B cell (primary cell): ENCODE results near the gene POU2F3. TPM values are rescaled to one million over a fixed set of nuclear protein-coding genes. Genes with fewer than 3 reads are reported as not detected.

Experiments used
- ATAC-seq: fragments of 200-7000 bp; cut with Tn5 transposase; one replicate; pipeline ENCODE4 v1.10.0; 2021; ENCODE audit warnings: low read depth, mild to moderate bottlenecking, moderate number of reproducible peaks, moderate library complexity
- CTCF ChIA-PET: fragments of 350-600 bp; sonication (Branson Sonifier 250); formaldehyde crosslinking; loops from one replicate; lab custom pipeline; 2021; ENCODE audit warnings: antibody characterized with exemption, inconsistent platforms; lab: Charles Lee
- POLR2A ChIA-PET: fragments of 350-600 bp; sonication (Branson Sonifier 250); formaldehyde crosslinking; loops from one replicate; lab custom pipeline; 2021; ENCODE audit warnings: antibody characterized with exemption; lab: Charles Lee
- DNase-seq: peaks from one replicate; pipeline ENCODE4 v3.0.0; 2013
- H2AFZ ChIP-seq: 2 replicates; pipeline ENCODE4 v1.6.1; 2012; ENCODE audit warnings: mild to moderate bottlenecking, low read depth, low read length; ENCODE audit not compliant: insufficient read depth, poor library complexity, severe bottlenecking
- H3K27ac ChIP-seq, 2 donors: 1 replicate in 1 of 2; 2 replicates in 1 of 2; pipeline ENCODE4 v1.5.1; 2012 to 2013; ENCODE audit warnings: low read length in 2 of 2, mild to moderate bottlenecking in 2 of 2, moderate library complexity in 1 of 2
- H3K27me3 ChIP-seq, 4 experiments: fragments of 200-600 bp in 1 of 4; sonication (generic) in 1 of 4; replicated peaks in 1 of 4; 1 replicate in 2 of 4; 2 replicates in 2 of 4; pipeline versions ENCODE4 v1.6.1 to v1.7.0; 2013 to 2016; ENCODE audit warnings: low read length in 3 of 4, mild to moderate bottlenecking in 2 of 4, mixed read lengths in 1 of 4, moderate library complexity in 1 of 4; ENCODE audit not compliant: insufficient read depth in 4 of 4, control insufficient read depth in 3 of 4; ENCODE audit errors: control extremely low read depth in 1 of 4
- H3K36me3 ChIP-seq, 2 experiments: replicated peaks in 1 of 2; 1 replicate in 1 of 2; 2 replicates in 1 of 2; pipeline versions ENCODE4 v1.6.1 to v1.7.1; 2013; ENCODE audit warnings: low read length in 1 of 2; ENCODE audit not compliant: insufficient read depth in 2 of 2, control insufficient read depth in 1 of 2; ENCODE audit errors: control extremely low read depth in 1 of 2, extremely low read depth in 1 of 2
- H3K4me1 ChIP-seq, 2 donors: fragments of 200-600 bp in 1 of 2; sonication (generic) in 1 of 2; 1 replicate in 1 of 2; 2 replicates in 1 of 2; pipeline versions ENCODE4 v1.5.1 to v1.6.1; 2013 to 2017; ENCODE audit warnings: low read length in 2 of 2; ENCODE audit not compliant: control insufficient read depth in 2 of 2, insufficient read depth in 2 of 2
- H3K4me2 ChIP-seq: replicated peaks from 2 replicates; pipeline ENCODE3; 2012; ENCODE audit warnings: mild to moderate bottlenecking, low read depth, low read length; ENCODE audit not compliant: poor library complexity, severe bottlenecking
- H3K4me3 ChIP-seq, 5 experiments: fragments of 200-600 bp in 1 of 5; sonication (generic) in 1 of 5; 1 replicate in 3 of 5; 2 replicates in 2 of 5; pipeline versions ENCODE4 v1.5.1 to v1.7.0; 2011 to 2016; ENCODE audit warnings: low read length in 4 of 5, mild to moderate bottlenecking in 4 of 5, low read depth in 2 of 5, control low read depth in 1 of 5, moderate library complexity in 1 of 5; ENCODE audit not compliant: insufficient read depth in 1 of 5; ENCODE audit errors: control extremely low read depth in 1 of 5, extremely low read depth in 1 of 5
- H3K79me2 ChIP-seq: fragments of 200-600 bp; sonication (generic); one replicate; pipeline ENCODE4 v1.6.0; 2016; ENCODE audit warnings: low read length; ENCODE audit not compliant: control insufficient read depth, insufficient read depth
- H3K9ac ChIP-seq: fragments of 200-600 bp; sonication (generic); 2 replicates; pipeline ENCODE4 v1.6.1; 2017; ENCODE audit warnings: mild to moderate bottlenecking, low read length, moderate library complexity
- H3K9me3 ChIP-seq, 3 donors: one replicate each; pipeline versions ENCODE4 v1.6.1 to v1.7.1; 2013; ENCODE audit warnings: low read length in 2 of 3; ENCODE audit not compliant: control insufficient read depth in 2 of 3, insufficient read depth in 1 of 3; ENCODE audit errors: control extremely low read depth in 1 of 3
- H4K20me1 ChIP-seq: 2 replicates; pipeline ENCODE4 v1.6.0; 2012; ENCODE audit warnings: mild to moderate bottlenecking, low read length; ENCODE audit not compliant: insufficient read depth, control insufficient read depth, poor library complexity, severe bottlenecking
- H3K27ac Mint-ChIP-seq: one replicate; pipeline ENCODE4 v1.8.0; 2021; ENCODE audit warnings: mixed read lengths
- H3K27me3 Mint-ChIP-seq: one replicate; pipeline ENCODE4 v1.8.0; 2021; ENCODE audit warnings: mixed read lengths
- H3K4me1 Mint-ChIP-seq: one replicate; pipeline ENCODE4 v1.8.0; 2021; ENCODE audit warnings: mixed read lengths
- H3K4me3 Mint-ChIP-seq: one replicate; pipeline ENCODE4 v1.8.0; 2021; ENCODE audit warnings: mixed read lengths
- H3K9me3 Mint-ChIP-seq: one replicate; pipeline ENCODE4 v1.8.0; 2022; ENCODE audit warnings: mixed read lengths; ENCODE audit not compliant: insufficient read depth
- CTCF ChIP-seq: fragments of 200-600 bp; IDR thresholded peaks from one replicate; pipeline ENCODE4 v1.8.0; 2022; ENCODE audit warnings: antibody characterized with exemption, mild to moderate bottlenecking
- EZH2 ChIP-seq: IDR thresholded peaks from 2 replicates; pipeline ENCODE4 v1.6.1; 2012; ENCODE audit warnings: borderline replicate concordance, low read depth, mild to moderate bottlenecking, moderate library complexity, low read length; ENCODE audit not compliant: insufficient read depth, poor library complexity, severe bottlenecking
- WGBS: methylation state at CpG from one replicate; pipeline ENCODE4 v1.1.5; 2013; ENCODE audit warnings: missing lambda C conversion rate; ENCODE audit not compliant: insufficient coverage; 5-methylcytosine and 5-hydroxymethylcytosine counted together
- intact Hi-C: fragments of 100-400 bp; cut with micrococcal nuclease; formaldehyde crosslinking; loops from one replicate; pipeline ENCODE4 v1.10.0; 2022
- polyA plus RNA-seq: library from polyadenylated mRNA; depleted of rRNA; stranded (reverse); fragments of >200 nt; gene quantifications from 2 replicates; pipeline ENCODE4 v1.2.3, GENCODE V29; 2012
- total RNA-seq, 2 donors: library from RNA; stranded (reverse); fragments of 120-200 nt in 1 of 2; gene quantifications; 1 replicate in 1 of 2; 2 replicates in 1 of 2; pipeline versions ENCODE4 v1.2.3 to v1.2.4, GENCODE V29; 2013 to 2022

Gene POU2F3
- total and polyA plus RNA-seq, 2 donors (not counting 1 experiment from before 2014, with no cell fraction given) = not detected

- DNase-seq (no peak), ATAC-seq (no peak)
- Histone ChIP-seq H3K4me3 (no peak overlapping the region), H3K27me3 (peaks cover 0 to 3% (median under 1%) of the 10 kb centered on the region in 4 experiments), H3K4me2 (no peak overlapping the region), H4K20me1 (no peaks in the 10 kb centered on the region), H3K9ac (no peak overlapping the region), H3K79me2 (no peaks in the 10 kb centered on the region), H3K9me3 (no peaks in the 10 kb centered on the region), H2AFZ (no peak overlapping the region), H3K4me1 (no peaks in the 10 kb centered on the region), H3K27ac (no peak overlapping the region), H3K36me3 (no peaks in the 10 kb centered on the region)
- H3K27me3 Mint-ChIP-seq = peaks cover 45% of the 10 kb centered on the region
- H3K4me3 Mint-ChIP-seq = no peak overlapping the region
- POLR2A ChIA-PET = interaction anchor here (0.6 kb wide), 1 partner anchor 597 kb away, joined by 3 read pairs; no protein-coding TSS in a partner anchor
- WGBS = 95% methylated on average over 4 of the region's 4 CpGs
- intact Hi-C loops = no loop called here
- H3K27ac Mint-ChIP-seq = no peak overlapping the region
- H3K9me3 Mint-ChIP-seq = no peaks in the 10 kb centered on the region
- CTCF ChIA-PET = no interaction called here
- H3K4me1 Mint-ChIP-seq = no peaks in the 10 kb centered on the region
- no peak for TF ChIP-seq EZH2
- no peak for TF ChIP-seq CTCF
Observed at GRCh38 chr11:120203626-120204025, 36.3 kb upstream of the POU2F3 start.

GRCh38 chr11:120205596-120206161, 34.3 kb upstream of the POU2F3 start:
- Mint-ChIP-seq H3K27ac (no peak overlapping the region), H3K9me3 (no peaks in the 10 kb centered on the region), H3K4me3 (no peak overlapping the region), H3K4me1 (peaks cover 8% of the 10 kb centered on the region), H3K27me3 (peaks cover 47% of the 10 kb centered on the region)
- intact Hi-C loops = no loop called here
- no peak overlapping the region for H3K4me3 ChIP-seq
- WGBS = 82% methylated on average over 7 of the region's 7 CpGs
- no peaks in the 10 kb centered on the region for H3K9me3 ChIP-seq
- POLR2A ChIA-PET = no interaction called here
- peaks cover 7 to 9% of the 10 kb centered on the region in 2 donors for H3K4me1 ChIP-seq
- H3K9ac ChIP-seq = no peak overlapping the region
- no peaks in the 10 kb centered on the region for H3K79me2 ChIP-seq
- ATAC-seq (no peak), DNase-seq (no peak)
- CTCF ChIA-PET = no interaction called here
- H3K4me2 ChIP-seq = no peak overlapping the region
- TF ChIP-seq CTCF (no peak), EZH2 (no peak)
- H3K27ac ChIP-seq = no peak overlapping the region
- no peaks in the 10 kb centered on the region for H3K36me3 ChIP-seq
- H3K27me3 ChIP-seq = peaks cover 0 to 6% (median 2%) of the 10 kb centered on the region in 4 experiments
- H2AFZ ChIP-seq = no peak overlapping the region
- no peaks in the 10 kb centered on the region for H4K20me1 ChIP-seq
